Lower leg skin (tissue), 4 donors: Measurements from ENCODE around the gene LSG1. TPM values are rescaled to one million over a fixed set of nuclear protein-coding genes. Genes with fewer than 3 reads are reported as not detected.
"Not testable (repeated sequence)": the region's sequence is repeated elsewhere in the genome, so short reads cannot be mapped to it uniquely, and the experiment has no call there.

Source experiments
- DNase-seq, 2 donors: peaks; one replicate each; pipeline ENCODE4 v3.0.0-alpha.2; 2019; ENCODE audit warnings: low spot score in 2 of 2
- H3K4me3 ChIP-seq: fragments of 200-600 bp; sonication (generic); 2 replicates; pipeline ENCODE4 v1.5.1; 2017; ENCODE audit warnings: mild to moderate bottlenecking, low read depth; ENCODE audit not compliant: poor library complexity, severe bottlenecking
- CTCF ChIP-seq, 3 donors: fragments of 450-650 bp; IDR thresholded peaks; one replicate each; pipeline ENCODE4 v1.5.1; 2016; ENCODE audit warnings: antibody characterized with exemption in 3 of 3, mild to moderate bottlenecking in 3 of 3, moderate library complexity in 2 of 3
- POLR2A ChIP-seq, 2 donors: fragments of 450-650 bp; IDR thresholded peaks; one replicate each; pipeline ENCODE4 v1.6.1; 2016 to 2017; ENCODE audit warnings: antibody characterized with exemption in 2 of 2, mild to moderate bottlenecking in 1 of 2, moderate library complexity in 1 of 2
- WGBS, 2 donors: methylation state at CpG; one replicate each; pipeline ENCODE4 v1.1.5; 2018; 5-methylcytosine and 5-hydroxymethylcytosine counted together
- intact Hi-C: fragments of 100-400 bp; cut with DNase I; formaldehyde crosslinking; loops from one replicate; pipeline ENCODE4 v1.15.0; 2023; ENCODE audit warnings: low total_unique reads
- total RNA-seq, 4 donors: library from RNA; depleted of rRNA; stranded (reverse); fragments of >200 nt; gene quantifications; one replicate each; pipeline ENCODE4 v1.1.0, GENCODE V29; 2016

The LSG1 gene
- total RNA-seq, 4 donors from 2014 or later, result 31.7 to 45.9 (median 38.9) TPM

DNA sequence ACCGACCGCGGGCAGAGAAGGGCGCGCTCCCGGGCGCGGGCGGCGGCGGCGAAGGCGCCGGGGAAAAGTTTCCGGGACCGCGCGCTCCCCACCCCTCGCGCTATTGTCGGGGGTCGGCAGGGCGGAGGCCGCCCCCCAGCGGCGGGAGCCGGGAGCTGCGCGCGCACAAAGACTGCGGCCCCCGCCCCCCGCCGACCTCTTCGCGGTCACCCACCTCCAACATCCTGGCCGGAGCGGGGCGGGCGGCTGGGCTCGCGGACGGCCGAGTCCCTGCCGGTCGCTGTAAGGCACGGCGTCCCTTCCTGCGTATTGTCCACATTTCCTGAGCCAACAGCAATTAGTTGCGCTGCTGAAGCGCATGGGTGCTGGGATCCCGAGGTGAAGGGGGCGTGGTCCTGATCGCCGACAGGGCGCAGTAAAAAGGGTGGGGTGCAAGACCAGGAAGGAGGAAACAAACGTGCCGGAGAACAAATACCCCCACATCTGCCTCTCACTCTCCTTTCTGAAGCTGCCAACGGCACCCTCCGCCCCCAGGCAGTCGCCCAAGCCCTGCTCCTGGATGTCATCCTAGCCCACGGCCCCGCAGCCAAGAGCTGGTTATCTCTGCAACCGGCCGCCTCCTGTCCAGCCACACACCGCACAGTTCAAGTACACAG is 38.5 kb downstream of the LSG1 start, which contains the start of gene TMEM44:
Gene TMEM44 (minus strand): TSS at position 71 of the 656 bp plus-strand sequence. CDS start 204 bp downstream, outside the sequence.
- H3K4me3 ChIP-seq, result peak within 1 kb of the TSS; percentile 55
- TF ChIP-seq CTCF (IDR thresholded peaks at IDR 0.05), result no peak
- no peak for TF ChIP-seq POLR2A (IDR thresholded peaks at IDR 0.05)
- intact Hi-C loops, result no loop called here
- 1% methylated on average over 31 to 33 of the region's 66 CpGs for WGBS, 2 donors
- peak; percentile 42 to 92 for DNase-seq

DNA sequence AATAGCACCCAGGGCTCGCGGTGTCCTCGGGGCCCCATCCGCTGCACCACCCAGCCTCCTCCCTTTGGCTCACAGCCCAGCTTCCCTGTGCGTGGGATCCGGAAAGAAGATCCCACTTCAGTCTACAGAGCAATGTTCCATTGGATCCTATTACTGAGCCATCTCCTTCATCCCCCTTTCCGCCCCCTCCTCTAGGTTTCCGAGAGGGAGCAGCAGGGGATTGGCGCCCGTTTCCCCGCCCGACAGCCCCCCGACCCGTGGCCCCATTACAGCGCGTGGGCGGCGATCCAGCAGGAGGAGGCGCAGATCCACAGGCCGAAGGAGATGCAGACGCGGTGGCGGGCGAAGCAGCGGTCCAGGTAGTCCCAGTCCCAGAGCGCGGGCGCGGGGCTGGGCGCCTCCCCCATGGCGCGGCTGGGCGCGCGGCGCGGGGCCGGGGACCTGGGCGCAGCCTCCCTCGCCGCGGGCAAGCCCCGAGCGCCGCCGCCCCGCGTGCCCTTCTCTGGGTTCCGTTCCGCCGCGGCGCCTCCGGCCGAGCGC is 39.1 kb downstream of the LSG1 start:
- intact Hi-C loops, result no loop called here
- 1% methylated on average over 13 to 31 of the region's 56 CpGs for WGBS, 2 donors
- H3K4me3 ChIP-seq, result peak overlapping the region; percentile 55
- peak in 1 of 2 donors; percentile 86 for DNase-seq
- TF ChIP-seq POLR2A (IDR thresholded peaks at IDR 0.05), result no peak

- DNase-seq, result peak in 1 of 2 donors; percentile 58
- 63 to 67% methylated on average over 11 of the region's 11 CpGs for WGBS, 2 donors
Observed at GRCh38 chr3:194632226-194632808, 39.7 kb downstream of the LSG1 start.

GRCh38 chr3:194631696-194632095 is 40.3 kb downstream of the LSG1 start:
- intact Hi-C loops, result no loop called here
- H3K4me3 ChIP-seq, result no peak overlapping the region
- no peak for DNase-seq
- no peak for TF ChIP-seq CTCF (IDR thresholded peaks at IDR 0.05)
- TF ChIP-seq POLR2A (IDR thresholded peaks at IDR 0.05), result no peak
- WGBS, 2 donors, result 90 to 97% methylated on average over 4 of the region's 4 CpGs

More at GRCh38 chr3:194632226-194632808, 39.7 kb downstream of the LSG1 start:
- peak overlapping the region; percentile 55 for H3K4me3 ChIP-seq
- TF ChIP-seq CTCF (IDR thresholded peaks at IDR 0.05), result no peak
- TF ChIP-seq POLR2A (IDR thresholded peaks at IDR 0.05), result no peak
- intact Hi-C loops, result no loop called here

DNA sequence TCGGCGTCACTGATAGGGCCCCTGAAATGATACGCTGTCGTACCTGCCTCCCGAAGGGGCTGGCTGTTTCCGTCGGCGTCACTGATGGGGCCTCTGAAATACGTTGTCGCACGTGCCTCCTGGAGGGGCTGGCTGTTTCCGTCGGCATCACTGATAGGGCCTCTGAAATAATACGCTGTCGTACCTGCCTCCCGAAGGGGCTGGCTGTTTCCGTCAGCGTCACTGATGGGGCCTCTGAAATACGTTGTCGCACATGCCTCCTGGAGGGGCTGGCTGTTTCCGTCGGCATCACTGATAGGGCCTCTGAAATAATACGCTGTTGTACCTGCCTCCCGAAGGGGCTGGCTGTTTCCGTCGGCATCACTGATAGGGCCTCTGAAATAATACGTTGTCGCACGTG is 41.3 kb downstream of the LSG1 start:
- peak in 1 of 2 donors; percentile 29 for DNase-seq
- intact Hi-C loops, H3K4me3 ChIP-seq: not testable (repeated sequence)
- 92 to 94% methylated on average over 27 to 29 of the region's 29 CpGs for WGBS, 2 donors

DNA sequence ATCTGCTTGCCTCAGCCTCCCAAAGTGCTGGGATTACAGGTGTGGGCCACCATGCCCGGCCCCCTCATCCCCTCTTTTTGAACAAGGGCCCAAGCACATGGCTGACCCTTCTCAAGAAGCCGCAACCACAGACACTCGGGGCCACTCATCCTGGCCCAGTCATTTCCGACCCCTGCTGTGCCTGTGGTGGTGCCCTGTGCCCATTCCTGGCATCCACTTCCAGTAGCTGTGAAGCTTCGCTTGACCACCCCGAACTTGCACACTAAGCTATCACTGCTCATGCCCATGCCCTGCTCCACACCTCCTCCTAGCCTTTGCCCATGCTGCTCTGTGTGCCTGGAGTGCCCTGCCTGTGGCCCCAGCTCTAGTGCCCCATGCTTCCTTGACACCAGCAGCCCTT is 47.0 kb downstream of the LSG1 start:
- WGBS, 2 donors, result 90 to 99% methylated on average over 6 of the region's 6 CpGs

More for the DNA sequence above, 47.0 kb downstream of the LSG1 start:
- H3K4me3 ChIP-seq, result no peak overlapping the region
- intact Hi-C loops, result no loop called here
- DNase-seq, result no peak
- no peak for TF ChIP-seq CTCF (IDR thresholded peaks at IDR 0.05)
- no peak for TF ChIP-seq POLR2A (IDR thresholded peaks at IDR 0.05)
